Left lung (tissue), 10 donors: ENCODE measurements around the gene CHST4. TPM values are rescaled to one million over a fixed set of nuclear protein-coding genes. Genes with fewer than 3 reads are reported as not detected.

Experiments
- ATAC-seq: fragments of 200-7000 bp; cut with Tn5 transposase; one replicate; pipeline ENCODE4 v1.9.1; 2020; ENCODE audit warnings: moderate library complexity
- DNase-seq, 4 donors: peaks; one replicate each; pipeline ENCODE4 v3.0.0-alpha.2; 2013 to 2020
- H3K27ac ChIP-seq, 2 donors: fragments of 200-600 bp; sonication (generic) in 1 of 2; one replicate each; pipeline versions ENCODE4 v1.5.0 to v1.8.0; 2020 to 2021
- H3K27me3 ChIP-seq, 2 donors: fragments of 200-600 bp; sonication (generic) in 1 of 2; one replicate each; pipeline versions ENCODE4 v1.5.0 to v1.8.0; 2020 to 2021
- H3K36me3 ChIP-seq, 2 donors: fragments of 200-600 bp; sonication (generic) in 1 of 2; one replicate each; pipeline versions ENCODE4 v1.5.0 to v1.8.0; 2020 to 2021
- H3K4me1 ChIP-seq, 2 donors: fragments of 200-600 bp; one replicate each; pipeline ENCODE4 v1.8.0; 2021
- H3K4me3 ChIP-seq, 2 donors: fragments of 200-600 bp; sonication (generic) in 1 of 2; one replicate each; pipeline versions ENCODE4 v1.5.0 to v1.8.0; 2020 to 2021; ENCODE audit warnings: mild to moderate bottlenecking in 1 of 2
- H3K9me3 ChIP-seq, 2 donors: fragments of 200-600 bp; sonication (generic) in 1 of 2; one replicate each; pipeline versions ENCODE4 v1.5.0 to v1.8.0; 2020 to 2021
- intact Hi-C, 2 donors: fragments of 100-400 bp; cut with DNase I; formaldehyde crosslinking; loops; one replicate each; pipeline versions ENCODE4 v1.11.2 to v1.14.2; 2022
- polyA plus RNA-seq, 6 donors: library from polyadenylated mRNA; unstranded; fragments of 120-200 nt; gene quantifications; one replicate each; pipeline ENCODE4 v1.2.1, GENCODE V29; 2013; ENCODE audit not compliant: insufficient read length in 6 of 6
- total RNA-seq, 2 donors: library from RNA; stranded (reverse); fragmentation: NEBNext Ultra II Directional; extraction: Animal tissue kit (Norgen Biotek cat#: 25700); gene quantifications; one replicate each; pipeline ENCODE4 v1.2.1, GENCODE V29; 2021
- TF ChIP-seq, protein P1 (sequence below), 2 donors: fragments of 200-600 bp; sonication (generic) in 1 of 2; IDR thresholded peaks; one replicate each; pipeline versions ENCODE4 v1.5.0 to v1.8.0; 2021; ENCODE audit warnings: antibody characterized with exemption in 2 of 2
- donor health status: DM: no; HTN: yes; CAD: no.
- donor health status: DM: no; HTN: no; CAD: no.

The CHST4 gene
- total and polyA plus RNA-seq, 8 donors: 0.07 to 0.26 (median 0.12) TPM; not detected in 3

DNA sequence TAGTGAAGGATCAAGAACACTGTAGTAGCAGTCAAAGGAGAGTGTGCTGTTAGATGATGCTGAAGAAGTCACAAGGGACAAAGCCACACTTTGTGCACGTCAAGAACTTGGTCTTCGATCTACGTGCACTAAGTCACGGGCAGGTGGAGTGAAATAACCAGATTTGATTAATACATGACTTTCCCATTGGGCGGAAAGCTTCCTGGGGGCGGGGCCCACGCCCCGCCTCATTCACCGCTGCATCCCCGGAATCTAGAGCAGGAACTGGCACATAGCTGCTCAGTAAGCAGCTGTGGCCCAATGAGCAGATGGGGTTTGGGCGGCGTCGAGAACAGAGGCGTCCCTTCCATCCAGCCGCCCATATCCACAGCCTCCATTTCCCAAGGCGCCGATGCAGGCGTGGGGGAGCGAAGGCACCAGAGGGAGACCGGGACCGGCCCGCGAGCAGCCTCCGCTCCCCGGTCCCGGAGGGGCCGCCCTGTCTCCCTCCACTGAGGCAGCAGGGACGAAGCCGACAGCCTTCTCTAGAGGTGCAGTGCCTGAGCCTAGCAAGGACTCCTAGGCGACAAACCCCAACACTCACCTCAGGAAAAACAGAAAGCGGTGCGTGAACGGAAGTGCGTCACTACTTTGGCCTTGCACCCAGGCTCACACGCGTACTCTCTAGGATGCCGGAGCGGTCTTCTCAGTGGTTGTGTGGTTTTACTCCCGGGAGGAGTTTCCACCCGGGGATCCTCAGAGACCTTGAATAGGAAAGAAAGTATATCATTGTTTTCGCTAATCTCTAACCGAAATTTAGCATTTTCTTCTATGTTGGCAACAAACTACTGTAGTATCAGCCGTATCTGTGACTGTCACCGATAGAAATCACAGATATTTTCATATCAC, 42.0 kb upstream of the CHST4 start:
- intact Hi-C loops: no loop called here
- TF ChIP-seq, protein P1, sequence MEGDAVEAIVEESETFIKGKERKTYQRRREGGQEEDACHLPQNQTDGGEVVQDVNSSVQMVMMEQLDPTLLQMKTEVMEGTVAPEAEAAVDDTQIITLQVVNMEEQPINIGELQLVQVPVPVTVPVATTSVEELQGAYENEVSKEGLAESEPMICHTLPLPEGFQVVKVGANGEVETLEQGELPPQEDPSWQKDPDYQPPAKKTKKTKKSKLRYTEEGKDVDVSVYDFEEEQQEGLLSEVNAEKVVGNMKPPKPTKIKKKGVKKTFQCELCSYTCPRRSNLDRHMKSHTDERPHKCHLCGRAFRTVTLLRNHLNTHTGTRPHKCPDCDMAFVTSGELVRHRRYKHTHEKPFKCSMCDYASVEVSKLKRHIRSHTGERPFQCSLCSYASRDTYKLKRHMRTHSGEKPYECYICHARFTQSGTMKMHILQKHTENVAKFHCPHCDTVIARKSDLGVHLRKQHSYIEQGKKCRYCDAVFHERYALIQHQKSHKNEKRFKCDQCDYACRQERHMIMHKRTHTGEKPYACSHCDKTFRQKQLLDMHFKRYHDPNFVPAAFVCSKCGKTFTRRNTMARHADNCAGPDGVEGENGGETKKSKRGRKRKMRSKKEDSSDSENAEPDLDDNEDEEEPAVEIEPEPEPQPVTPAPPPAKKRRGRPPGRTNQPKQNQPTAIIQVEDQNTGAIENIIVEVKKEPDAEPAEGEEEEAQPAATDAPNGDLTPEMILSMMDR (IDR thresholded peaks at IDR 0.05): no peak
- no peaks in the 10 kb centered on the region for H3K9me3 ChIP-seq
- peaks cover 0 to 7% of the 10 kb centered on the region in 2 donors for H3K4me1 ChIP-seq
- ATAC-seq (peak; percentile 99), DNase-seq (peak; percentile 85 to 94 (median 88))
- H3K4me3 ChIP-seq: peak overlapping the region; percentile 70 to 75
- peak overlapping the region; percentile 94 to 96 for H3K27ac ChIP-seq
- no peaks in the 10 kb centered on the region for H3K36me3 ChIP-seq
- no peaks in the 10 kb centered on the region for H3K27me3 ChIP-seq

DNA sequence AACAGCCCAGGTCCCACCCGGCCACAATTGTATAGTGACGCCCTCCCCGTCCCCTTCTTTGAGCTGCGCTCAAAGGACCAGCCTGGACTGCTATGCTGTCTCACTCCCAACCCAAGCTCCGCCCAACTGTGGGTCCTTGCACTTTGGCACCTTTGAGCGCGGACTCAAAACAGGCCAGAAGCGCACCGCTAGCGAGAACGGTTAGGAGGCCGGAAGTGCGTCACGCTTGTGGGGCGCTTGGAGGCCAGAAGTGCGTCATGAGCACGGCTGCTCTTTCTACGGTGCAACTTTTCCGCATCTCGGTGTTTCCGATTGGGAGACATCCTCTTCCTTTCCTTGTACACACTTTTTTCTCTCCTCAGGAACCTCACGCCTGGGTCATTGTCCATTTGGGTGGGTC, 37.1 kb upstream of the CHST4 start, which contains the start of gene ZNF19:
Gene ZNF19 (minus strand): TSS at position 203 of the 400 bp plus-strand sequence. CDS start 7,210 bp downstream, outside the sequence.
- Histone ChIP-seq H3K36me3 (no peaks in the 10 kb centered on the region), H3K4me3 (no peak within 1 kb of the TSS), H3K4me1 (no peaks in the 10 kb centered on the region), H3K27ac (no peak within 1 kb of the TSS), H3K27me3 (no peaks in the 10 kb centered on the region), H3K9me3 (no peaks in the 10 kb centered on the region)
- ATAC-seq: no peak
- intact Hi-C loops: no loop called here
- TF ChIP-seq, protein P1 (IDR thresholded peaks at IDR 0.05): no peak
- DNase-seq: no peak

DNA sequence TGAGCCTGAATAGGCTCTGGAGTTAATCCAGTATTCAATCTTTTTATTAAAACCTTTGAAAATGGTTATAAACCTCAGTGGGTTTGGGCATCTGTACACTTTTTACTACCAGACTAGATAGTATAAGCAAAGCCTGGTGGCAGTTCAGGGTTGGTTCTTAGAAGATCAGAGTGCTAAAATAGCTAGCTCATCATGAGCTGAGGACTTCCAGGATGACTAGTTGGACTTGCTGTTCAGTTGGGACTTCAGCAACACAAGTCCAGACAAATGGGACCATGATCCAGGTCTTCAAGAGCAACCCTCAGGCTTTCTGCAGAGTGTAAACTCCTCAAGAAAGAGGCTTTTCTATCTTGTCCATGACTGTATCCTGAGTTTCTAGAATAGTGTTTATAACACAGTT, 35.9 kb upstream of the CHST4 start:
- intact Hi-C loops: no loop called here
- H3K27me3 ChIP-seq: no peaks in the 10 kb centered on the region
- DNase-seq (no peak), ATAC-seq (no peak)
- no peaks in the 10 kb centered on the region for H3K4me1 ChIP-seq
- H3K36me3 ChIP-seq: no peaks in the 10 kb centered on the region
- no peak overlapping the region for H3K4me3 ChIP-seq
- TF ChIP-seq, protein P1 (IDR thresholded peaks at IDR 0.05): no peak
- H3K27ac ChIP-seq: no peak overlapping the region
- H3K9me3 ChIP-seq: no peaks in the 10 kb centered on the region

DNA sequence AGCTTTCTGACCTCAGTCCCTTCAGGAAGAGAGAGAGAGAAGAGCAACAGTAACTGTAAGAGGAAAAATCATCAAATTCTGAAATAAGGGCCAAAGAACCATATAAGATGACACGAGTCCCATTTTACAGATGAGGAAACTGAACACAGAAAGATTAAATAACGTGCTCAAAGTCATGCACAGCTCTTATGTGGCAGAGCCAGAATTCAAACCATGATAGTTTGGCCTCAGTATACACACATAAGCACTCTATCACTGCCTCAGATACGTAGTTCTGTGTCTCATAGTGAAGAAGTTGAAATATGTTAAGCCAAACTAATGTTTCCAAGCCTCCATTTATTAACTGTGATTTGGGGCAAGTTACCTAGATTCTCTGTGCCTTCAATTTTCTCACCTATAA, 35.2 kb upstream of the CHST4 start:
- no peaks in the 10 kb centered on the region for H3K36me3 ChIP-seq
- no peaks in the 10 kb centered on the region for H3K9me3 ChIP-seq
- no peaks in the 10 kb centered on the region for H3K27me3 ChIP-seq
- H3K4me1 ChIP-seq: no peaks in the 10 kb centered on the region
- no peak for DNase-seq
- TF ChIP-seq, protein P1 (IDR thresholded peaks at IDR 0.05): no peak
- no peak overlapping the region for H3K27ac ChIP-seq
- ATAC-seq: no peak
- H3K4me3 ChIP-seq: no peak overlapping the region
- intact Hi-C loops: no loop called here

DNA sequence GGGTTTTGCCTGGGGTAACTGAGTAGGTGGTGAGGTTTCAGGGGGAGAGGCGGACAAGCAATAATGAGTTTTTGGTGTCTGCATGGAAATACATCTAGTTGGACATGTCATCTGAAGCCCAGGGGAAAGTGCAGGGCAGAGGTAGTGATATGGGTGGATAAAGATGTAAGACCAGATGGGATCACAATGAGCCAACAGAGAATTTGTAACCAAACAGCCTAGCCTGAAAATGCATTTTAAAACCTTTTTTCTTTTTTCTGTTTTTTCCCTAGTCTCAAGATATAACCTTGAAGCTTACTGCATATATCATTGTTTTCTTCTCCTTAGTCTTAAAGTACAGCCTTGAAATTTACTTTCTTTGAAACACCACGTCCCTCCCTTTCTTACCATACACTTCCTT, 33.4 kb upstream of the CHST4 start:
- Histone ChIP-seq H3K9me3 (no peaks in the 10 kb centered on the region), H3K4me1 (no peaks in the 10 kb centered on the region), H3K4me3 (no peak overlapping the region), H3K27me3 (no peaks in the 10 kb centered on the region), H3K36me3 (no peaks in the 10 kb centered on the region), H3K27ac (no peak overlapping the region)
- intact Hi-C loops: no loop called here
- ATAC-seq: no peak
- DNase-seq: no peak
- TF ChIP-seq, protein P1 (IDR thresholded peaks at IDR 0.05): no peak
